GM19455 (cell line): ENCODE results near the gene CYB561D1.

Experiments used
- ATAC-seq: cut with Tn5 transposase; IDR thresholded peaks from one replicate; pipeline ENCODE4 v1.9.1; 2021; ENCODE audit not compliant: unreplicated experiment

Gene CYB561D1

GRCh38 chr1:109479901-109480300, 14.0 kb upstream of the CYB561D1 start:
- no peak for ATAC-seq

- ATAC-seq = no peak
These were observed 12.2 kb upstream of the CYB561D1 start for GRCh38 chr1:109481646-109482045.

GRCh38 chr1:109482242-109482641, 11.7 kb upstream of the CYB561D1 start:
- ATAC-seq = no peak

GRCh38 chr1:109482791-109483671, 10.9 kb upstream of the CYB561D1 start:
- peak; percentile 28 for ATAC-seq

GRCh38 chr1:109483672-109484518, 10.0 kb upstream of the CYB561D1 start, which contains the start of gene ATXN7L2:
TSS of gene ATXN7L2 (plus strand) at chr1:109483905. CDS start at chr1:109483954, 49 bp downstream.
- peak; percentile 78 for ATAC-seq

GRCh38 chr1:109484519-109484975, 9.3 kb upstream of the CYB561D1 start:
- no peak for ATAC-seq

- no peak for ATAC-seq
These were observed 8.9 kb upstream of the CYB561D1 start for GRCh38 chr1:109485001-109485400.

GRCh38 chr1:109487261-109487660, 6.6 kb upstream of the CYB561D1 start:
- no peak for ATAC-seq

- no peak for ATAC-seq
These were observed 5.7 kb upstream of the CYB561D1 start for GRCh38 chr1:109488201-109488600.

GRCh38 chr1:109488696-109489095, 5.2 kb upstream of the CYB561D1 start:
- no peak for ATAC-seq

GRCh38 chr1:109490029-109490933, 3.6 kb upstream of the CYB561D1 start:
- ATAC-seq = no peak

- no peak for ATAC-seq
These were observed 3.0 kb upstream of the CYB561D1 start for GRCh38 chr1:109490934-109491302.

- ATAC-seq = no peak
These were observed 2.5 kb upstream of the CYB561D1 start for GRCh38 chr1:109491372-109491771.

- no peak for ATAC-seq
These were observed 1.1 kb upstream of the CYB561D1 start for GRCh38 chr1:109492779-109493178.

- ATAC-seq = no peak
These were observed 667 bp upstream of the CYB561D1 start for GRCh38 chr1:109493227-109493626.

- no peak for ATAC-seq
These were observed 1.8 kb downstream of the CYB561D1 start for GRCh38 chr1:109495738-109496137.

- no peak for ATAC-seq
These were observed 3.7 kb downstream of the CYB561D1 start for GRCh38 chr1:109497449-109498160.

- ATAC-seq = no peak
These were observed 4.4 kb downstream of the CYB561D1 start for GRCh38 chr1:109498161-109498801.

- no peak for ATAC-seq
These were observed 5.2 kb downstream of the CYB561D1 start for GRCh38 chr1:109499081-109499480.
